CD4-positive, alpha-beta T cell (primary cell): Measurements from ENCODE around the gene MAST4. TPM values are rescaled to one million over a fixed set of nuclear protein-coding genes. Genes with fewer than 3 reads are reported as not detected.

Experiments
- ATAC-seq: fragments of 200-7000 bp; cut with Tn5 transposase; one replicate; pipeline ENCODE4 v1.10.0; 2022; ENCODE audit warnings: mild to moderate bottlenecking; ENCODE audit not compliant: poor library complexity
- CTCF ChIA-PET: fragments of 350-600 bp; sonication (Branson Sonifier 250); formaldehyde crosslinking; loops from one replicate; lab custom pipeline; 2021; ENCODE audit warnings: antibody characterized with exemption, inconsistent platforms; lab: Charles Lee
- POLR2A ChIA-PET: fragments of 350-600 bp; sonication (Branson Sonifier 250); formaldehyde crosslinking; loops from one replicate; lab custom pipeline; 2021; ENCODE audit warnings: antibody characterized with exemption, inconsistent platforms; lab: Charles Lee
- DNase-seq, 14 experiments: peaks; one replicate each; pipeline ENCODE4 v3.0.0-alpha.2; 2013 to 2020; ENCODE audit warnings: mixed read lengths in 2 of 14
- H3K27ac ChIP-seq, 2 donors: one replicate each; pipeline versions ENCODE4 v1.5.1 to v1.7.0; 2013; ENCODE audit warnings: low read length in 2 of 2, low read depth in 1 of 2, mild to moderate bottlenecking in 1 of 2
- H3K27me3 ChIP-seq, 2 experiments: 1 replicate in 1 of 2; 2 replicates in 1 of 2; pipeline versions ENCODE4 v1.6.1 to v1.7.0; 2013; ENCODE audit warnings: low read length in 2 of 2, control low read depth in 1 of 2, mild to moderate bottlenecking in 1 of 2, moderate library complexity in 1 of 2; ENCODE audit not compliant: insufficient read depth in 2 of 2, control insufficient read depth in 1 of 2
- H3K36me3 ChIP-seq: one replicate; pipeline ENCODE4 v1.6.1; 2013; ENCODE audit warnings: low read length, control low read depth; ENCODE audit not compliant: insufficient read depth
- H3K4me1 ChIP-seq: one replicate; pipeline ENCODE4 v1.6.1; 2013; ENCODE audit warnings: low read length, control low read depth; ENCODE audit not compliant: insufficient read depth
- H3K4me3 ChIP-seq: one replicate; pipeline ENCODE4 v1.5.1; 2013; ENCODE audit warnings: mild to moderate bottlenecking, low read length, moderate library complexity
- H3K9me3 ChIP-seq, 2 experiments: 1 replicate in 1 of 2; 2 replicates in 1 of 2; pipeline versions ENCODE4 v1.6.1 to v1.7.0; 2013; ENCODE audit warnings: low read length in 2 of 2, mild to moderate bottlenecking in 2 of 2, control low read depth in 1 of 2, moderate library complexity in 1 of 2; ENCODE audit not compliant: control insufficient read depth in 1 of 2, insufficient read depth in 1 of 2
- H3K27ac Mint-ChIP-seq: one replicate; pipeline ENCODE4 v1.8.0; 2020; ENCODE audit warnings: mixed read lengths
- H3K27me3 Mint-ChIP-seq: one replicate; pipeline ENCODE4 v1.8.0; 2021; ENCODE audit warnings: mixed read lengths
- H3K36me3 Mint-ChIP-seq: one replicate; pipeline ENCODE4 v1.8.0; 2021; ENCODE audit warnings: low read depth, mixed read lengths
- H3K4me1 Mint-ChIP-seq: one replicate; pipeline ENCODE4 v1.8.0; 2021; ENCODE audit warnings: low read depth, mixed read lengths
- H3K4me3 Mint-ChIP-seq: one replicate; pipeline ENCODE4 v1.8.0; 2020; ENCODE audit warnings: mild to moderate bottlenecking, mixed read lengths
- H3K9me3 Mint-ChIP-seq: one replicate; pipeline ENCODE4 v1.8.0; 2020; ENCODE audit warnings: mixed read lengths
- CTCF ChIP-seq: fragments of 200-600 bp; IDR thresholded peaks from one replicate; pipeline ENCODE4 v1.8.0; 2022; ENCODE audit warnings: antibody characterized with exemption, mild to moderate bottlenecking
- intact Hi-C, 2 experiments: fragments of 100-400 bp; cut with DNase I in 1 of 2; cut with micrococcal nuclease in 1 of 2; formaldehyde crosslinking; loops; one replicate each; pipeline versions ENCODE4 v1.15.1 to v1.9.0; 2023 to 2025; cut with DNase I, micrococcal nuclease
- total RNA-seq, 174 experiments: library from RNA in 2 of 174; stranded (reverse) in 2 of 174; gene quantifications; one replicate each; pipeline ENCODE4 v1.2.3 and lab custom pipeline; 2021 to 2026

Gene MAST4
- total RNA-seq, 2 experiments from 2014 or later = 21.3 to 21.6 TPM

- Histone ChIP-seq H3K9me3 (peaks cover 5 to 7% of the 10 kb centered on the region in 2 experiments), H3K4me3 (no peak within 1 kb of the TSS), H3K27ac (no peak within 1 kb of the TSS), H3K27me3 (no peaks in the 10 kb centered on the region), H3K36me3 (no peaks in the 10 kb centered on the region), H3K4me1 (peaks cover 23% of the 10 kb centered on the region)
- Mint-ChIP-seq H3K4me3 (no peak within 1 kb of the TSS), H3K4me1 (peaks cover 62% of the 10 kb centered on the region), H3K27ac (no peak within 1 kb of the TSS), H3K36me3 (peaks cover 12% of the 10 kb centered on the region), H3K9me3 (peaks cover 9% of the 10 kb centered on the region), H3K27me3 (no peaks in the 10 kb centered on the region)
- POLR2A ChIA-PET = no interaction called here
- DNase-seq (no peak), ATAC-seq (no peak)
- CTCF ChIA-PET = interaction anchor here (0.7 to 1.1 kb wide), 3 partner anchors 26 to 146 kb away, joined by 3 to 4 read pairs (median 4); no protein-coding TSS in a partner anchor
- no peak for TF ChIP-seq CTCF
- intact Hi-C loops = no loop called here
Observed at GRCh38 chr5:67196537-67197059, 600.4 kb downstream of the MAST4 start, which contains the start of gene CD180. TSS of gene CD180 (minus strand) at chr5:67196799. CDS start at chr5:67196641, 158 bp downstream.

GRCh38 chr5:67197536-67197935 is 601.3 kb downstream of the MAST4 start:
- CTCF ChIA-PET = interaction anchor here (1.3 kb wide), 1 partner anchor 10 kb away, joined by 3 read pairs; no protein-coding TSS in a partner anchor
- Mint-ChIP-seq H3K9me3 (peaks cover 9% of the 10 kb centered on the region), H3K4me1 (peaks cover 71% of the 10 kb centered on the region), H3K4me3 (no peak overlapping the region), H3K36me3 (peaks cover 12% of the 10 kb centered on the region), H3K27me3 (no peaks in the 10 kb centered on the region), H3K27ac (no peak overlapping the region)
- DNase-seq = no peak
- intact Hi-C loops = no loop called here
- TF ChIP-seq CTCF = no peak
- Histone ChIP-seq H3K4me3 (no peak overlapping the region), H3K4me1 (peaks cover 29% of the 10 kb centered on the region), H3K27me3 (no peaks in the 10 kb centered on the region), H3K9me3 (peaks cover under 1 to 5% of the 10 kb centered on the region in 2 experiments), H3K36me3 (no peaks in the 10 kb centered on the region), H3K27ac (no peak overlapping the region)
- POLR2A ChIA-PET = no interaction called here
- no peak for ATAC-seq

GRCh38 chr5:67198917-67199316 is 602.7 kb downstream of the MAST4 start:
- Histone ChIP-seq H3K27me3 (no peaks in the 10 kb centered on the region), H3K9me3 (peaks cover 0 to 5% of the 10 kb centered on the region in 2 experiments), H3K4me1 (peaks cover 42% of the 10 kb centered on the region), H3K36me3 (no peaks in the 10 kb centered on the region), H3K4me3 (no peak overlapping the region), H3K27ac (no peak overlapping the region)
- intact Hi-C loops = loop anchor here in 1 of 2 experiments (2.0 kb wide), 1 partner anchor 22 kb away; no protein-coding TSS in a partner anchor
- Mint-ChIP-seq H3K4me1 (peaks cover 85% of the 10 kb centered on the region), H3K36me3 (peaks cover 15% of the 10 kb centered on the region), H3K9me3 (peaks cover 11% of the 10 kb centered on the region), H3K27me3 (no peaks in the 10 kb centered on the region), H3K27ac (peak overlapping the region; percentile 31), H3K4me3 (no peak overlapping the region)
- no peak for TF ChIP-seq CTCF
- CTCF ChIA-PET = no interaction called here
- ATAC-seq = no peak
- POLR2A ChIA-PET = no interaction called here
- DNase-seq = no peak
